Subcutaneous abdominal adipose tissue (tissue), 5 donors: ENCODE data around the gene VMP1.
A peak's percentile ranks its signal among the peaks of the same experiment; 100 is the strongest.

ENCODE experiments used
- H3K27ac ChIP-seq: one replicate; pipeline ENCODE4 v1.7.0; 2013; ENCODE audit warnings: low read depth, mild to moderate bottlenecking, inconsistent platforms, low read length, moderate library complexity
- H3K27me3 ChIP-seq, 5 donors: one replicate each; pipeline ENCODE4 v1.7.0; 2013; ENCODE audit warnings: low read length in 5 of 5, inconsistent platforms in 1 of 5; ENCODE audit not compliant: control insufficient read depth in 5 of 5, insufficient read depth in 4 of 5
- H3K36me3 ChIP-seq, 5 donors: one replicate each; pipeline ENCODE4 v1.7.0; 2013; ENCODE audit warnings: low read length in 5 of 5; ENCODE audit not compliant: control insufficient read depth in 5 of 5, insufficient read depth in 5 of 5
- H3K4me1 ChIP-seq, 5 donors: one replicate each; pipeline ENCODE4 v1.7.0; 2013; ENCODE audit warnings: low read length in 5 of 5, mild to moderate bottlenecking in 3 of 5, moderate library complexity in 1 of 5; ENCODE audit not compliant: control insufficient read depth in 5 of 5, insufficient read depth in 5 of 5
- H3K4me3 ChIP-seq, 5 donors: one replicate each; pipeline ENCODE4 v1.7.0; 2013; ENCODE audit warnings: low read length in 5 of 5, low read depth in 1 of 5
- H3K9ac ChIP-seq, 5 donors: one replicate each; pipeline ENCODE4 v1.7.0; 2013; ENCODE audit warnings: low read length in 5 of 5, mild to moderate bottlenecking in 4 of 5, moderate library complexity in 3 of 5
- H3K9me3 ChIP-seq, 5 donors: one replicate each; pipeline ENCODE4 v1.7.0; 2013; ENCODE audit warnings: low read length in 5 of 5; ENCODE audit not compliant: control insufficient read depth in 5 of 5
- donor health status: healthy.
- donor health status: healthy.
- donor health status: healthy.
- donor health status: healthy.
- donor health status: healthy.

The VMP1 gene

DNA sequence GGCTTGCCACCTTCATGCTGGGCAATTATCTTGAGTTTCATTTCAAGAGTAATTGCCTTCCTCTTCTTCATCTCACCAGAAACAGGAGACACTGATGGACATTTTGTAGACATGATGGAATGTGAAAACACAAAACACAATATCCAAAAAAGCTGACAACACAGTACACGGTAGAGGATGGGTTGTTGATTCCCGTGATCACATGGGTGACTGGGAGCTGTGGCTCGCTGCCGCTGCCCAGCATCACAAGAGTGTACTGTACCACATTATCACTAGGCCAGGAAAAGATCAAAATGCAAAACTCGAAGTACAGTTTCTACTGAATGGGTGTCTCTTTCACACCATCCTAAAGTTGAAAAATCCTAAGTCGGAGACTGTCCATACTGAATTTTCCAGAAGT, 7.7 kb upstream of the VMP1 start:
- Histone ChIP-seq H3K27ac (no peak overlapping the region), H3K4me1 (peaks cover 0 to 2% (median 0%) of the 10 kb centered on the region in 5 donors), H3K9me3 (no peaks in the 10 kb centered on the region), H3K27me3 (no peaks in the 10 kb centered on the region), H3K9ac (no peak overlapping the region), H3K4me3 (no peak overlapping the region), H3K36me3 (peaks cover 40 to 54% (median 51%) of the 10 kb centered on the region in 5 donors)

DNA sequence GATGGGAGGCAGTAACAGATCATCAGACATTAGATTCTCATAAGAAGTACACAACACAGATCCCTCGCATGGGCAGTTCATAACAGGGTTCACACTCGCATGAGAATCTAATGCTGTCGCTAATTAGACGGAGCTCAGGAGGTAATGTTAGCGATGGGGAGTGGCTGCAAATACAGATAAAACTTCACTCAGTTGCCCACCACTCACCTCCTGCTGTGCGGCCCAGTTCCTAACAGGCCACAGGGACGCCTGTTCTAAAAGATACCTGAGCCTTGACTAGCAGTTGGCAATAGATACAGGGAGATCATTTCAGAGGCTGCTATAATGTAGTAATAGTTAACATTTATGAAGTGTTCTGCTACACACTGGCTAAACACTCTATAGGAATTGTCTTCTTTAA, 5.2 kb upstream of the VMP1 start:
- Histone ChIP-seq H3K9me3 (no peaks in the 10 kb centered on the region), H3K27ac (no peak overlapping the region), H3K27me3 (no peaks in the 10 kb centered on the region), H3K4me3 (no peak overlapping the region), H3K9ac (no peak overlapping the region), H3K36me3 (peaks cover 23 to 33% (median 26%) of the 10 kb centered on the region in 5 donors), H3K4me1 (peaks cover 0 to 21% (median 16%) of the 10 kb centered on the region in 5 donors)

DNA sequence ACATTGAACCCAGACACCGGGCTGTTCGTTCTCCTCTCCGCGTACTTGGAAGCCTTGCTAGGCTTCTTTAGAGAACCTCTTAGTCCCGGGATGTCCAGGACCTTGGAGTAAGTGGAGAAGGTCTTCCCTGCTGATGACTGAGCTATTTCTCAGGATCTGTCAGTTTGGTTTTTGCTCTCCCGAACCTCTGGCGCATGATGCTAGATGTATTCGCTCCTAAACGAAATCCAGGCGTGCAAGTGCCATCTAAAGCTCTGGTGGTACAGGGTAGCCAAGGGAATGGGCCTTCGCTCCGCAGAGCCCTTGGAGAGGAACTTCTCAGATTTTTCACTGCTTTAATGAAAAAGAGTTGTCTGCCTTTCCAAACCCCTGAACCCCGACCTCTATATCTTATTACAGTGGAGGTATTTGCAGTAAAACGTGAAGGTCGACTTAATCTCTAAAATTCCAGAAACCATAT, 547 bp downstream of the VMP1 start:
- peak overlapping the region; percentile 91 to 97 (median 94) for H3K9ac ChIP-seq
- H3K4me3 ChIP-seq = peak overlapping the region; percentile 83 to 98 (median 95)
- peaks cover 0 to 2% (median 0%) of the 10 kb centered on the region in 5 donors for H3K36me3 ChIP-seq
- H3K27me3 ChIP-seq = no peaks in the 10 kb centered on the region
- peak overlapping the region; percentile 95 for H3K27ac ChIP-seq
- H3K4me1 ChIP-seq = peaks cover 0 to 37% (median 33%) of the 10 kb centered on the region in 5 donors
- no peaks in the 10 kb centered on the region for H3K9me3 ChIP-seq

DNA sequence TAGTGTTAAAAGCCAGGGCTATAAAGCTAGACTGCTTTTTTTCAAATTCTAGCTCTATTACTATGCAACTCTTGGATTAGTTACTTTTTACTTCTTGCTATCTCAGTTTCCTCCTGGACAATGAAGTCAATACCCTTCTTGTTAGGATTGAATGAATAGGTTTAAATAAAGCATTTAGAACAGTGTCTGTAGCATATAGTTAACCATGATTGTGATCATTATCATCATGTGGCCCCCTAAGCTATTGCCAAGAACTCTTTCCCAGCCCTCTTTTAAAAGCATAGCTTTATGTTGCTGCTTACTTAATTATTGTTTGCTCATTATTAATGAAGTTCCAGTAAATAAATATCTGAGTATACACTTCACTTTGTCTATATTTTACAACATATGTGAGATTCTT, 4.5 kb downstream of the VMP1 start:
- Histone ChIP-seq H3K36me3 (no peaks in the 10 kb centered on the region), H3K27ac (no peak overlapping the region), H3K9me3 (no peaks in the 10 kb centered on the region), H3K4me1 (peaks cover 0 to 20% (median 17%) of the 10 kb centered on the region in 5 donors), H3K4me3 (no peak overlapping the region), H3K27me3 (no peaks in the 10 kb centered on the region), H3K9ac (no peak overlapping the region)

DNA sequence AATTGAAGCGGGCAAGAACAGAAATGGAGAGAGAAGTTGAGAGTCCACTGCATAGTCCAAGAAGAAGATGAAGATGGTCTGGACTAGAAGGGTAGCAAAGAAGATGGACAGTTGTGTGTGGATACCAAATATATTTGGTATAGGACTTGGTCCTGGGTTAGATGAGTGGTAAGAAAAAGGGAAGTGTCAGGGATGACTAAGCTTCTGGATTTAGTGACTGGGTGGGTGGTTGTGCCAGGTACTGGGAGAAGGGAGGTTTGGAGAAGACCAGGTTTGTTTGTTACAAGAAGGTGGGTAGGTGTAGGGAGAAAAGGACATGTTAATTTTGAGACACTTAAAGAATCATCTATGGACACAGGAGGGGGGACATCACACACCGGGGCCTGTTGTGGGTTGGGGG, 5.4 kb downstream of the VMP1 start:
- Histone ChIP-seq H3K9me3 (no peaks in the 10 kb centered on the region), H3K4me3 (no peak overlapping the region), H3K27me3 (no peaks in the 10 kb centered on the region), H3K27ac (no peak overlapping the region), H3K36me3 (no peaks in the 10 kb centered on the region), H3K4me1 (peaks cover 0 to 18% (median 14%) of the 10 kb centered on the region in 5 donors), H3K9ac (no peak overlapping the region)

DNA sequence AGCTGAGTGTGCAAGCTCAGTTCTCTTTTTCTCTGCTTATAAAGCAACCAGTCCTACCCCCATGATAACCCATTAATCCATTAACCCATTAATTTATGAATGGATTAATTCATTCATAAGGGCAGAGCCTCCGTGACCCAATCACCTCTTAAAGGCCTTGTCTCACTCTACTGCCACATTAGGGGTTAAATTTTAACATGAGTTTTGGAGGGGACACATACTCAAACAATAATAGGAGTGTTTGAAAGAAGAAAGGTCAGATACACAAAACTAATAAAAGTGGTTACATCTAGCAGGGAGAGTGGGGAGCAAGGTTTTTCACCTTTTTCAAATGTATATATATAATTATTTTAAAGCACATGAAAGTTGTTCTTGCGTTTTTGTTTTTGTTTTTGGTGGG, 6.8 kb downstream of the VMP1 start:
- H3K36me3 ChIP-seq = no peaks in the 10 kb centered on the region
- no peak overlapping the region for H3K4me3 ChIP-seq
- no peaks in the 10 kb centered on the region for H3K27me3 ChIP-seq
- H3K4me1 ChIP-seq = peaks cover 0 to 5% (median under 1%) of the 10 kb centered on the region in 5 donors
- H3K27ac ChIP-seq = no peak overlapping the region
- H3K9ac ChIP-seq = no peak overlapping the region
- no peaks in the 10 kb centered on the region for H3K9me3 ChIP-seq

DNA sequence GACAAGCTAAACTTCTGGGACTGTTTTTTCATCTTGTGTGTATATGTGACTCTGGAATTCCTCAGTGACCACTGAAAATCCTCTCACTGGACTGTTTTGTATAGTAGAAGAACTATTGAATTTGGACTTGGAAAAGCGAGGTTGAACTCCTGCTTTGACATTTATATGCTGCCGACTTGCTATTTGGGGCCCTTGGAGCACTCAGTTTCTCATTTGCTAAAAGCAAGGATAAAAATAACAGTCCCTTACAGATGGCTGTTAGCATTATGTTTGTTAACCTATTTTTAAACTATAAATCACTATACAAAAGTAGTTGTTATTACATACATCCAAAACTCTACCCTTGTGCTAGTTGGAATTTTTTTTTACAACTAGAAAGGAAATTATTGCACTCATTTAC, 9.0 kb downstream of the VMP1 start:
- no peak overlapping the region for H3K4me3 ChIP-seq
- no peaks in the 10 kb centered on the region for H3K27me3 ChIP-seq
- no peak overlapping the region for H3K9ac ChIP-seq
- H3K36me3 ChIP-seq = no peaks in the 10 kb centered on the region
- H3K9me3 ChIP-seq = no peaks in the 10 kb centered on the region
- H3K4me1 ChIP-seq = peaks cover 0 to under 1% (median 0%) of the 10 kb centered on the region in 5 donors
- H3K27ac ChIP-seq = no peak overlapping the region

DNA sequence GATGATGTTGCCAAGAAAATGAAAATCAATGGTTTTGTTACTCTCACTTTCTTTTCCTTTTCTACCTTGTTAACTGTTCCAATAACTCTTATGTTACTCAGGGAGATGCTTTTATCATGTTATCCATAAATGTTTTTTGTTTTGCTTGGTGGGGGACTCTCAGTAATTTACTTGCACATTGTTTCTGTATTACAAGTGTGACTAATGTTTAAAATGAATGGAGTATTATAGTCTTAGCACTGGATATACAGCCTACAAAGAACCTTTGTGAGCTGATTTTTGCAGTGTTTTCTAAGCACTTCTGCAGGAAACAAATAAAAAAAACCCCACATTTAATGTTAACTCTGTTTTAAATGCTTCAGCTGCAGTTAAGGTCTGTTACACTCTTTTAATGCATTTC, 12.1 kb downstream of the VMP1 start:
- Histone ChIP-seq H3K4me3 (no peak overlapping the region), H3K9me3 (no peaks in the 10 kb centered on the region), H3K27ac (no peak overlapping the region), H3K36me3 (no peaks in the 10 kb centered on the region), H3K4me1 (peaks cover 0 to 3% (median 0%) of the 10 kb centered on the region in 5 donors), H3K27me3 (no peaks in the 10 kb centered on the region), H3K9ac (no peak overlapping the region)

DNA sequence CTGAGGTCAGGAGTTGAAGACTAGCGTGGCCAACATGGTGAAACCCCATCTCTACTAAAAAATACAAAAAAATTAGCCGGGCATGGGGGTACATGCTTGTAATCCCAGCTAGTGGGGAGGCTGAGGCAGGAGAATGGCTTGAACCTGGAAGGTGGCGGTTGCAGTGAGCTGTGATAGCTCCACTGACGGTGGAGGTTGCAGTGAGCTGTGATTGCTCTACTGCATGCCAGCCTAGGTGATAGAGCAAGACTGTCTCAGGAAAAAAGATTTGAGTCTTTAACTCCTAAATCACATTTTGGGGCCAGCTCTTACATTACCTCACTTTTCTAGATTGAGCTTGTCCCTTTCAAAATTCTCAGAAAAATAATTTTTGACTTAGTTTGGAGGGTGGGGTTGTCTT, 15.2 kb downstream of the VMP1 start:
- Histone ChIP-seq H3K4me1 (peaks cover 0 to 13% (median 11%) of the 10 kb centered on the region in 5 donors), H3K4me3 (no peak overlapping the region), H3K9me3 (no peaks in the 10 kb centered on the region), H3K9ac (peak overlapping the region in 1 of 5 donors; percentile 5), H3K27ac (no peak overlapping the region), H3K27me3 (no peaks in the 10 kb centered on the region), H3K36me3 (no peaks in the 10 kb centered on the region)

DNA sequence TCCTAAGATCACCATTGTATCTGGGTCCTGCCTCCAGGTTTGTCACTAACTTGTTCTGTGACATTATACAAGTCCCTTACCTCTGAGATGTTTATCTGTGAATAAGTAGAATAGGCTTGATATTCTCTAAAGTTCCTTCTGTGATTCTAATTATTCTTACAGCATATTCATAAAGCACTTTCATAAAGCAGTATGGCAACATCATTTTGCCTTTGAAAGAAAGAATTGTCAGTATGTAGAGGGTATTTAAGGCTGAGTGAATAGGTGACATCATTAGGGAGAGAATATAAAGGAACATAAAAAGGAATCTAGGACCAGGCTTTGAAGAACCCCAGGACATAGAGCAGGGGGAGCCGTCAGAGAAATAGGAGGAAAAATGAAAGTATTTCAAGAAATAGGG, 15.6 kb downstream of the VMP1 start:
- Histone ChIP-seq H3K9ac (peak overlapping the region in 1 of 5 donors; percentile 5), H3K27ac (no peak overlapping the region), H3K4me1 (peaks cover 0 to 13% (median 11%) of the 10 kb centered on the region in 5 donors), H3K9me3 (no peaks in the 10 kb centered on the region), H3K27me3 (no peaks in the 10 kb centered on the region), H3K36me3 (no peaks in the 10 kb centered on the region), H3K4me3 (no peak overlapping the region)

DNA sequence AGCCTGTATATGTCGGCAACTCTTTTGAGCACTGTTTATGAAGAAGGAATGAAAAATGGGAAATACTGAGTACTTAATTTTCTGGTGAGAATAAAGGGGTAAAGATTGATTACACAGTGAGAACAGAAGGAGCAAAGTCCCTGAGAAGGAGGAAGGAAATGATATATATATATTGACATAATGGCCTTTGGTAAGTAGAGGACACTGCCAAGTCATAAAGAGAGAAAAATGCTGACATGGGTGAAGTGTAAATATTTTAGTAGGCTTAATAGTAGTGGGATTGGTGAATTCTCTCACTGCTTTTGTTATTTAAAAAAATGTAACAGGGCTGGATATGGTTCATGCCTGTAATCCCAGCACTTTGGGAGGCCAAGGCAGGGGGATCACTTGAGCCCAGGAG, 16.2 kb downstream of the VMP1 start:
- no peaks in the 10 kb centered on the region for H3K36me3 ChIP-seq
- H3K27ac ChIP-seq = no peak overlapping the region
- no peaks in the 10 kb centered on the region for H3K9me3 ChIP-seq
- no peaks in the 10 kb centered on the region for H3K27me3 ChIP-seq
- no peak overlapping the region for H3K4me3 ChIP-seq
- H3K9ac ChIP-seq = no peak overlapping the region
- H3K4me1 ChIP-seq = peaks cover 0 to 13% (median 11%) of the 10 kb centered on the region in 5 donors
